Motor neuron (in vitro differentiated cells): ENCODE results near the gene UBAC2. TPM values are rescaled to one million over a fixed set of nuclear protein-coding genes. Genes with fewer than 3 reads are reported as not detected.

ENCODE experiments used
- ATAC-seq, 8 experiments: fragments of 200-7000 bp; cut with Tn5 transposase; replicated peaks in 6 of 8; 2 replicates each; pipeline ENCODE4 v1.8.0; 2021; ENCODE audit warnings: mild to moderate bottlenecking in 8 of 8, moderate library complexity in 8 of 8
- H3K27ac ChIP-seq, 2 donors: fragments of 250-450 bp; sonication (Bioruptor Pico); 2 replicates each; pipeline ENCODE4 v1.9.0; 2021; ENCODE audit warnings: antibody characterized with exemption in 2 of 2, mild to moderate bottlenecking in 2 of 2, moderate library complexity in 1 of 2
- H3K4me1 ChIP-seq, 2 donors: fragments of 250-450 bp; sonication (Bioruptor Pico); replicated peaks in 1 of 2; 2 replicates each; pipeline ENCODE4 v1.6.1; 2021; ENCODE audit warnings: antibody characterized with exemption in 2 of 2, mild to moderate bottlenecking in 2 of 2, moderate library complexity in 1 of 2
- H3K4me3 ChIP-seq, 5 donors: fragments of 250-450 bp; sonication (Bioruptor Pico); 2 replicates each; pipeline ENCODE4 v1.9.0; 2021; ENCODE audit warnings: antibody characterized with exemption in 5 of 5, mild to moderate bottlenecking in 5 of 5, moderate library complexity in 4 of 5
- WGBS, 10 experiments: fragments of 450-650 bp; shearing (Covaris generic); methylation state at CpG; one replicate each; pipeline ENCODE4 v1.0.0; 2022; 5-methylcytosine and 5-hydroxymethylcytosine counted together
- in situ Hi-C, 9 experiments: fragments of 400-800 bp; cut with MboI; loops; one replicate each; pipeline ENCODE4 v1.15.0; 2021; ENCODE audit warnings: low sequenced_read_pairs in 9 of 9, low pct_unique_long_range_greater_than_20kb in 2 of 9; ENCODE audit not compliant: unreplicated experiment in 9 of 9
- total RNA-seq, 8 experiments: library from RNA; unstranded; fragments of 300-600 nt; gene quantifications; 2 replicates each; pipeline versions ENCODE4 v1.2.3 to v1.2.4, GENCODE V29; 2022

Gene UBAC2
- total RNA-seq, 8 experiments from 2014 or later: 28.5 to 47.7 (median 34.9) TPM

DNA sequence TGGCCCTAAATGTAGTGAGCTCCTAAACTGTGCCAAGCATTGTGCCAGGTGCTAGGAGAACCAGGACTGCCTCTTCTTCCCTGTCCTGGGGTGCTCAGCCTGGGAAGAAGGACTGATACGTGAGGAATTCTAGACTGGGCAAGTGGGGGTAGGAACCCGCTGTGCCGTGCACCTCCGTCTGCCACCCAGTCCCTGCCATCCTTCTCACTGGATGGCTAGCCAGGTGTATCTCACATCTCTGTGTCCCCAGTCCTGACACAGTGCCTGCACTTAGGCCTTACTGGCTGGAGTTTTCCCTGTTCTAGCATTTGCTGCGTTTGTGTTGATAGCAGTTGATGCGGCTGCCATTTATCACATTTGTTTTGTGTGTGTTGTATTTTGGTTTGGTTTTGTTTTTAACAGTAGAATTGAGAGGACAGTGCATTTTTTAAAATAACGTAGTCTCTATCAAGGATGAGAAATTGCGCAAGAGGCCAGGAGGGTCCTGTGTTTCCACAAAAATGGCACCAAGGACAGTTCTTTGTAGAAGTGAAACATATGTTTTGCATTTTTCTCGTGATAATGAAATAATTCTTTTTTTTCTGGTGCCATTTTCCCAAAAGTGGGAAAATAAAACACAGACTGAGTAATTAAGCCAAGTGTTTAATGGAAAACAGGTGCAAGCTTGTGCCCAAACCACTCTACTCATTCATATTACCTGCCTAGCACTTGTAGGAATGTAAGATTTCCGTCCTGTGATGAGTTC lies 111.3 kb downstream of the UBAC2 start:
- Histone ChIP-seq H3K27ac (no peak overlapping the region), H3K4me1 (peaks cover 0 to 6% of the 10 kb centered on the region in 2 donors), H3K4me3 (no peak overlapping the region)
- in situ Hi-C loops: no loop called here
- 0 to 100% (median 89%) methylated on average over 1 to 10 of the region's 10 CpGs for WGBS, 10 experiments
- ATAC-seq: no peak

DNA sequence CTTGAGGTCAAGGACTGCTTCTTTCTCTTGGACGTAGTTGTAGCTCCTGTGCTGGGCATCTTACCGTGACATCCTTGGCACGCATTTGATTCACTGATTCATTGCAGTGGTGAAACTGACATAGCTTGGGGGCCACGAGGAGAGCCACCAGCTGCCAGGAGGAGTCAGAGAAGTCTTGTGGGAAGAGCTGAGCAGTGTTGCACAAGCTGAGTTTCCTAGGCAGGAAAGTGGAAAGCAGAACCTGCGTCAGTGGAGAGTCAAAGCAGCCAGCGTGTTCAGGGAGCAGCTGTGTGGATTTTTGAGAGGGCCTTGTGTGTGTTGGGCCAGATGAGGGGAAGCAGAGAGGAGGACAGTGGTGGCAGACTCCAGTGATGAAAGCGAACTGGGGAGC lies 111.8 kb downstream of the UBAC2 start:
- Histone ChIP-seq H3K4me1 (peaks cover 0 to 6% of the 10 kb centered on the region in 2 donors), H3K27ac (no peak overlapping the region), H3K4me3 (no peak overlapping the region)
- ATAC-seq: peak in 2 of 8 experiments; percentile 64 to 65
- WGBS, 10 experiments: 4 to 100% (median 96%) methylated on average over 1 to 7 of the region's 7 CpGs; no CpG with 5 or more reads in 4 of the 10 experiments
- in situ Hi-C loops: no loop called here

DNA sequence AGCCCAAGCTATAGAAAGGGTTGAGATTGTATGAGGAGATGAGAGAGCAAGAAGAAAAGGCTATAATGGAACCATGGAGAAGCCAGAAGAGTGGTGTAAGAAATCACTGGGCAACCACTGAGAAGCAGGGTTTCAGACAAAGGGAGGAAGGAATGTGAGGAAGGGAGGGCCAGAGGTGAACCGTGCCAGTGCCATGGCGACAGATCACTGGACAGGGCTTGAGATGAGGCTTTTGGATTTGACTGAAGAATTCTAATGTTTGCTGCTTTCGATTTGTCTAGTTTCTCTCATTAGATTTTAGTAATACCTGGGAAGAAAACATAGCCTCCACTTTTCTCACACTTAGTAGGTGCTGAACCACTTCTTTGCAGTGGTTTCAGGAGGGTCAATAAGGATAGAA lies 112.8 kb downstream of the UBAC2 start:
- Histone ChIP-seq H3K4me1 (peaks cover 0 to 6% of the 10 kb centered on the region in 2 donors), H3K4me3 (no peak overlapping the region), H3K27ac (no peak overlapping the region)
- in situ Hi-C loops: no loop called here
- 64 to 90% (median 76%) methylated on average over 2 to 3 of the region's 3 CpGs; no CpG with 5 or more reads in 3 of the 10 experiments for WGBS, 10 experiments
- ATAC-seq: peak in 2 of 8 experiments; percentile 62 to 97

DNA sequence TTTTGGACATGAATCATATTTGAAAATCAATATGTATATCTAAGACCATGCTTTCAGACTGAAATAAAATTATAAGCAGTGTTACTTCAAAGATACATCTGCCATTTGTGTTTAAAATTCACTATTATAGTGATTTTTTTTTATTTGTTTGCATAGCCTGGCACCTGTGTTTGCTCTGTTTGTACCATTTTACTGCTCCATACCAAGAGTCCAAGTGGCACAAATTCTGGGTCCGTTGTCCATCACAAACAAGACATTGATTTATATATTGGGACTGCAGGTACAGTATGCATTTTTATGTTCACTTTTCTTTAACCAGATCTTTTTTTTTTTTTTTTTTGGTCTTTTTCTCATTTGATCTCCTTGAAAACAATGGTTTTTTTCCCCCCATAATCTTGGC lies 113.3 kb downstream of the UBAC2 start:
- in situ Hi-C loops: no loop called here
- 89 to 100% (median 100%) methylated on average over 1 of the region's 1 CpG; no CpG with 5 or more reads in 2 of the 10 experiments for WGBS, 10 experiments
- no peak for ATAC-seq
- Histone ChIP-seq H3K4me1 (peaks cover 0 to 6% of the 10 kb centered on the region in 2 donors), H3K27ac (no peak overlapping the region), H3K4me3 (no peak overlapping the region)

DNA sequence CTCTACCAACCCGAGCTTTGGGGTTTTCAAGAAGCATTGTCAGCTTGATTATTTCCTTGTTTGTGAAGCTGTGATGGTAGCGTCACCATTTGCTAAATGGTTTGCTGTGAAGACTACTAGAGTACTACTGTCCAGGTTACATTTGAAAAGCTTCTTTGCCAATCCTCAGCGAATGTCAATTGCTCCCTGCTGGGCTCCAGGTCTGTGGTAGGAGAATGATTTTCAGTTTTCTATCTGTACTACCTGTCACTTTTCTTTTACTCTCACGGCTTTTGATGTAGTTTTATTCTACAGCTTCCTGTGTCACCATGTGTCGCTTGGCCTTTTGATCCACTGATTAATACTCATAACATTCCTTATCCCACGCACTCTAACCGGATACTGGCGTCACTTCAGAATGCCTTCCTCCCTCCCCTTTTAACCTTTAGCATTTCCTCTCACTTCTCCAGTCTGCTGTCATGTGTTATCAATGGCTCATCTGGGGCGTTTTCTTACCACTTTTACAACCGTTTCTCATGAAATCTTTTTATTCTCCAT lies 114.1 kb downstream of the UBAC2 start:
- ATAC-seq: no peak
- 62 to 100% (median 93%) methylated on average over 1 to 10 of the region's 10 CpGs; no CpG with 5 or more reads in 1 of the 10 experiments for WGBS, 10 experiments
- in situ Hi-C loops: no loop called here
- Histone ChIP-seq H3K4me3 (no peak overlapping the region), H3K4me1 (peaks cover 0 to 6% of the 10 kb centered on the region in 2 donors), H3K27ac (no peak overlapping the region)

DNA sequence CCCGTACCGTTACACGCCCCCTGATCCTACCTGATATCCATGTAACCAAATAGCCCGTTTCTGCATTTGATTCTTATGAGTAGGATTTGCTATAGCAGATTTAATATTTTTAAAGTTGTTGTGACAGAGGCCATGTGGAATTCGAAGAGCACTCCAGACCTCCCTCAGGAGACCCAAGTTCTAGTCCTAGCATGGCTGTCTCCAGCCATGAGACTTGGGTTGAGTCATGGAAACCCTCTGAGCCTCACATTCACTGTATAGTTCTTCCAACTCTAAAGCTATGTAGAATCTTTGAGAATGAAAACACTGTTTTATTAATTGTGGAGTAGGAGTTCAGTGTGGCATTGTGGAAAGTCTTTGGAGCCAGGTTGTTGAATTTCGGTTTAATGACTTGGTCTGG lies 114.5 kb downstream of the UBAC2 start:
- ATAC-seq: no peak
- peaks cover 0 to 6% of the 10 kb centered on the region in 2 donors for H3K4me1 ChIP-seq
- no peak overlapping the region for H3K27ac ChIP-seq
- 87 to 100% (median 99%) methylated on average over 5 to 6 of the region's 6 CpGs; no CpG with 5 or more reads in 2 of the 10 experiments for WGBS, 10 experiments
- H3K4me3 ChIP-seq: no peak overlapping the region
- in situ Hi-C loops: no loop called here

DNA sequence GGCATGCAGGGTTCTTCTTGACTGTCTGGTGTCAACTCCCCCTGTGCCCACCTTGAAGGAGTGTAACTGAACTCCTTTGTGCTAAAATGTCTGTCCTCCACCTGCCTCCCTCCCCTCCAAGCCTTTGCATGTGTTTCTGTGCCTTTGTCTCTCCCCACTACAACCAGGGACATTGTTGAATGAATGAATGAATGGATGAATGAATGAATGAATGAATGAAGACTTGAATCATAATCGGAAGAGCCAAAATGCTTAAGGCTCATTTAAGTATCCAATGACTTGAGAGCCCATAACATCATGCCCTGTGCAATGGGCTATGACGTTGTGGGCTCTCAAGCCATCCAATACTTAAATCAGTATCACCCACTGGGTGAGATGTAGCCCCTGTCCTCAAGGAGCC lies 115.6 kb downstream of the UBAC2 start:
- H3K4me3 ChIP-seq: no peak overlapping the region
- in situ Hi-C loops: no loop called here
- peaks cover 0 to 6% of the 10 kb centered on the region in 2 donors for H3K4me1 ChIP-seq
- H3K27ac ChIP-seq: no peak overlapping the region
- 86 to 100% (median 100%) methylated on average over 1 to 2 of the region's 2 CpGs; no CpG with 5 or more reads in 5 of the 10 experiments for WGBS, 10 experiments
- no peak for ATAC-seq

DNA sequence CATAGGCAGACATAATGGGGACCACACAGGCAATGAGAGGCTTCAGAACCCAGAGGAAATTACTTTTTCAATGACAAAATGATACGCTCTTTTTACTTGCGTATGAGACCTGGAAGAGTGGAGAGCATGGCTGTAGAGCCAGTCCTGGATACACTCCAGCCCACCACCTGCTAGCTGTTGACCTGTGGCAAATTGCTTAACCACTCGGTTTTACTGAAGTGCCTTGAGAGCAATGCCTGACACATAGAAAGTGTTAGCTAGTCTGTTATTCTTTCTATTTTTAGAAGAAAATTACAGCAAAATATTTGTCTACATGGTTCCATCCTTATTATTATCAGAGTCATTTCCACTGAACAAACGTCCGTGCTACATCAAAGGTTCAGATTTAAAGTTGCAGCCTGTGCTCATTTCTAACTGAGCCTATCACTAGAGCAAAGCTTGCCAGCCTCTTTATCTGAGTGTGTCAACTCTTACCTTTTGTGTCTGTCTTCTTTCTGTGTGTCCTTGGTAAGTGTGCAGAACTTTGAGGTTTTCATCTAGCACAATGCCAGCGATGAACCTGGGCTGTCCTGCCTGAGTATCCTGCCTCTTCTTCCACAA lies 116.1 kb downstream of the UBAC2 start:
- peaks cover 0 to 6% of the 10 kb centered on the region in 2 donors for H3K4me1 ChIP-seq
- no peak overlapping the region for H3K27ac ChIP-seq
- H3K4me3 ChIP-seq: no peak overlapping the region
- ATAC-seq: no peak
- 80 to 100% (median 95%) methylated on average over 1 to 6 of the region's 6 CpGs for WGBS, 10 experiments
- in situ Hi-C loops: no loop called here

DNA sequence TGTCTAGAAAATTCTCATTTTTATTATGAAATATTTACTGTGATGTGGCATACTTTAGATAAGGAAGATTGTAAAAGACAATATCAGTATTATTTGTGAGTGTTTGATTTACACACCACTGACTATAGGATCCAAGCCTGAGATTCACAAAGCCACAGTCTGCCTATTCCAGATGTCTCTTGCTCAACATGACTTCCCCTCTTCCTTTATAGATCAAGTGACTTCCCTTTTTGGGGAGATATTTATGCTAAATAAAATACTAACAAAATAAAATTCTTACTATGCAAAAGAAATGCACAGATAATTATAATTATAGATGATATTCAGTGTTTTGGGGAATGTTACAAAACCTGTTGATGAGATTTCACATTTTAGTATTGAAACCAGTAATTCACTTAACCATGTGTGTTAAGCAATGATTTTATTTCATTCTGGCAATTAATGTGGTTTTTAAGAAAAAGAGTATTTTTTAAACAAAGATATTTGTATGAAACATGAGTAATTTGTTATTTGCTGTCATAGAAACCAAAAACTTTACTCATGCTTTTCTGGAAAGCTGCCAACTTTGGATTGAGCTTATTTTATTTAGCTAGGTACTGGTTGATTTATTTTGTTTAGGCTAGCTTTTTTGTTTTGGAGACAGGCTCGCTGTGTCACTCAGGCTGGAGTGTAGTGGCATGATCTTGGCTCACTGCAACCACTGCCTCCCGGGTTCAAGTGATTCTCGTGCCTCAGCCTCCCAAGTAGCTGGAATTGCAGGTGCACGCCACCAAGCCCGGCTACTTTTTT lies 120.2 kb downstream of the UBAC2 start:
- whole genome bisulfite sequencing, 10 experiments: 43 to 100% (median 100%) methylated on average over 1 to 5 of the region's 5 CpGs; no CpG with 5 or more reads in 2 of the 10 experiments
- in situ Hi-C loops: no loop called here
- H3K4me1 ChIP-seq: no peaks in the 10 kb centered on the region
- H3K27ac ChIP-seq: no peak overlapping the region
- H3K4me3 ChIP-seq: no peak overlapping the region
- peak in 1 of 8 experiments; percentile 28 for ATAC-seq

DNA sequence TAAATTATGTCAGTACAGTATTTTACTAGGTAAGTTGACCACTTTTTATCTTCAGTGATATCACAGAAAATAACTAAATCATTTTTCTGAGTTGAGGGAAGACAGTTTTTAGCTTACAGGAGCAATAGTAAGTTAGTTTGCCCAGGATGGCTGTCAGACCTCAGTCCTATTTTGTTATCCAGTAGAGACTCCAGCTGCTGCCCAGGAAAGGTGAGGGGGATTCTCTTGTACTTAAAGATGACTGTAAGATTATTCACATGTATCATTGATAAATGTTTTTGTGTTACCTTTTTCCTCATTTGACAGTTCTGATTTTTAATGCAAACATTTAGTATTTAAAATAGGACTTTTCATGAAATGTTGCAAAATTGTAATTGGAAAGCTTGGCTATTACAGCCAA lies 121.1 kb downstream of the UBAC2 start:
- H3K4me1 ChIP-seq: no peaks in the 10 kb centered on the region
- in situ Hi-C loops: no loop called here
- no peak for ATAC-seq
- H3K27ac ChIP-seq: no peak overlapping the region
- no peak overlapping the region for H3K4me3 ChIP-seq

DNA sequence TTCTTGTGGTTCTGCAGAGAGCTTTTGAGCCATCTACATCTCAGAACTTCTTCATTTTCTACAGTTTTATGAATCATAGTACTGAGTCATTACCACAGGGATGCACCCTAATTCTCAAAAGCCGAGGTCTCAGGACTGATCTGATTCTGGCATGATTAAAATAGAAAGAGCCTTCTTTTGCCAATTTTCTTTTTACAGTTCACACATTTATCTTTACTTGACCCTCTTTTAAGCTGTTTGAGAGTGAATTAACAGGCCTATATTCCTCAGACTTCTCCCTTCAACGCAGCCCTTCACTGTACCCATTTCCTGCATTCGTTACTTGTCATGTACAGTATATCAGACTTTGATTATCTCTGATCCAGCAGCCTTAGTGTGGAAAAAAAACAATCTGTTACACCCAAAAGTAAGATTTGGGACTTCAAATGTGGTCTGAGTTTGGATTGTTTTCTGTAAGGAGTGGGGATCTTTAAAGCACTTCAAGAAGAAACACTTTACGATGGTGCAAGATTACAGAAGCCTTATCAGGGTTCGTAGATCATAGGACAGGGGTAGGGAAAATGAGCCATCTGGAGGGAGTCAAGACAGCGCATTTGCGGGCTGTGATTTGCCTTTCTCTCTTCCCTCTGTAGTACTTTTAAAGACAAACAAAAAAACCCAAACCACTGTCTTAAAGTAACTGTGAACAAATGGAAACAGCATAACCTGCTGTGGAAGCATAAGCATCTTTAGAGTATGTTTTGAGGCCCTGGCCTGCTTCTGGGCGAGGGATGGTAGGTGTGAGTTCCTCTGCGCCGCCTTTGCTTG lies 121.8 kb downstream of the UBAC2 start:
- Histone ChIP-seq H3K4me1 (no peaks in the 10 kb centered on the region), H3K4me3 (no peak overlapping the region), H3K27ac (no peak overlapping the region)
- peak in 2 of 8 experiments; percentile 84 to 92 for ATAC-seq
- 33 to 100% (median 86%) methylated on average over 2 to 10 of the region's 10 CpGs for WGBS, 10 experiments
- in situ Hi-C loops: no loop called here

DNA sequence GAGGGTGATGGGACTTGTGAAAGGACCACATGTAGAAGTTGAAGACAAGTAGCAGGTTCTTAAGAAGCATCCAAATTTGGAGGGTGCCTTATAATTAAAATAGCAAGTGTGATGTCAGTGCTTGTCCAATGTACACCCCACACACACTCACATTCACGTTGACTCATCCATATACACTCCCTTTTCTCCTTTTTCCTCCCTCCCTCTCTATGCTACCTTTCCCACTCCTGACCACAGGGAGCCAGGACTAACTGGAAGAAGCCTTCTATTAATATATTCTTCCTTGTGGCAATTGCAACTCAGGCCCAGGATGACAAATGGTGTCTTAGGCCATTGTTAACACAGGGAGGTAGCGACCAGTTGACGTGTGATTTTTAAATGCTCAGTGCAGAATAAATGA lies 122.8 kb downstream of the UBAC2 start:
- no peak overlapping the region for H3K27ac ChIP-seq
- no peak overlapping the region for H3K4me3 ChIP-seq
- no peaks in the 10 kb centered on the region for H3K4me1 ChIP-seq
- 61 to 100% (median 83%) methylated on average over 1 to 3 of the region's 3 CpGs; no CpG with 5 or more reads in 2 of the 10 experiments for WGBS, 10 experiments
- peak in 3 of 8 experiments; percentile 25 to 53 (median 35) for ATAC-seq
- in situ Hi-C loops: no loop called here
